ENCODE results near the gene CBARP.

CBARP gene

DNA sequence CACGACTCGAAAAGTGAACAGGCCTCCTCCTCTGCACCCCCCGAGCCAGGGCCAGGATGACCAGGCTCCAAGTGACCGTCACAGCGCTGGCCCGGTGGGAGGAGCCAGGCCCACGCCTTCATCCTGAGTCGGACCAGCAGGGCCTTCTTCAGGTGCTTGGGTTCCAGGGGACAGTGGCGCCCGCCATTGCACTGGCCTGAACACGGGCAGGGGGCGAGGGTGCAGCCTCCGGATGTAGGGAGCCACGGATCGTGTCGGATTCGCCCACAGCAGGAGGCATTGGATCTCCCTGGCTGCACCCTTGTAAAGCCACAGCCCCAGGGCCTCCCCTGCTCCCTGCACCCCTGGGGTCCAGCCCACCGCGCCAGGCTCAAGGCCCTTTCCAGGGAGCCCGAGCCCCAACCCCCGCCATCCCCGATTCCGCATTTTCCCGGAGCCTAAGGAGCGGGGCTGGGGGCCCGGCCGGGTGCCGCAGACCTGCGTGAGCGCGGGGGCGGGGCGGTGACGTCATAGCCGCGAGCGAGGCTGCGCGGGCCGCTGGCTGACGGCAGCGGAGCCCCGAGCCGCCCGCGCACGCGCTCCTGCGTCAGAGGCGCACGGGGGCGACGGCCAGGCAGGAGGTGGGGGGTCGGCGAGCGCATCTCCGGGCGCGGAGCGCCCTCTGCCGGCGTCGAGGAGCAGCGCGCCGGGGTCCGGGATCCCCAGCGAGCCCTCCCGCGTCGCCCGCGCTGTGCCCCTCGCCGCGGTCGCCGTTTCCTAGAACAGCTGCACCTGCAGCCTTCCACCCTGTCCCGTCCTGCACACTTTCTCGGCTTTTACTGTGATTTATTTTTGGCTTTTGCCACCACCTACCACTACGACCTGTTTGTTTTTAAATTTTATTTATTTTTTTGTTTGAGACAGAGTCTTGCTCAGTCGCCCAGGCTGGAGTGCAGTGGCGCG is 2.3 kb upstream of the CBARP start:
- H3K4me3 ChIP-seq (ENCODE audit: low read length) = peak overlapping the region; percentile 30; the same call in 1 of the 2 replicates
- TF ChIP-seq ZNF274 (IDR thresholded peaks at IDR 0.05; ENCODE audit: low read depth, low read length) = no peak

DNA sequence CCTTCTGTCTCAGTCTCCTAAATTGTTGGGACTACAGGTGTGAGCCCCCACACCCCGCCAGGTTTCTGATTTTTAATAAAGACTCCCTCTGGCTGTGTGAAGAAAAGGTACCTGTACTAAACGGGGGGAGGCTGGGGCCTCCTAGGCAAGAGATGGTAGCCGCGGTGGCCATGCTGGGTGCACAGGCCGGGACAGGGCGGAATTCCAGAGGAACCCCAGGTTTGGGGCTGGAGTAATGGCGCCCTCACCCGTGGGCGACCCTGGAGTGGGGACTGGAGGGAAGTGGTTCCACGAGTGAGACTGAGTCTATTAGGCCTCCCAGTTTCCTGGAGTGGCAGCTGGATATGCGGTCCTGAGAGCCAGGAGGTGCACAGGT is 1.6 kb upstream of the CBARP start:
- H3K4me3 ChIP-seq (ENCODE audit: low read length) = no peak overlapping the region
- TF ChIP-seq ZNF274 (IDR thresholded peaks at IDR 0.05; ENCODE audit: low read depth, low read length) = no peak

DNA sequence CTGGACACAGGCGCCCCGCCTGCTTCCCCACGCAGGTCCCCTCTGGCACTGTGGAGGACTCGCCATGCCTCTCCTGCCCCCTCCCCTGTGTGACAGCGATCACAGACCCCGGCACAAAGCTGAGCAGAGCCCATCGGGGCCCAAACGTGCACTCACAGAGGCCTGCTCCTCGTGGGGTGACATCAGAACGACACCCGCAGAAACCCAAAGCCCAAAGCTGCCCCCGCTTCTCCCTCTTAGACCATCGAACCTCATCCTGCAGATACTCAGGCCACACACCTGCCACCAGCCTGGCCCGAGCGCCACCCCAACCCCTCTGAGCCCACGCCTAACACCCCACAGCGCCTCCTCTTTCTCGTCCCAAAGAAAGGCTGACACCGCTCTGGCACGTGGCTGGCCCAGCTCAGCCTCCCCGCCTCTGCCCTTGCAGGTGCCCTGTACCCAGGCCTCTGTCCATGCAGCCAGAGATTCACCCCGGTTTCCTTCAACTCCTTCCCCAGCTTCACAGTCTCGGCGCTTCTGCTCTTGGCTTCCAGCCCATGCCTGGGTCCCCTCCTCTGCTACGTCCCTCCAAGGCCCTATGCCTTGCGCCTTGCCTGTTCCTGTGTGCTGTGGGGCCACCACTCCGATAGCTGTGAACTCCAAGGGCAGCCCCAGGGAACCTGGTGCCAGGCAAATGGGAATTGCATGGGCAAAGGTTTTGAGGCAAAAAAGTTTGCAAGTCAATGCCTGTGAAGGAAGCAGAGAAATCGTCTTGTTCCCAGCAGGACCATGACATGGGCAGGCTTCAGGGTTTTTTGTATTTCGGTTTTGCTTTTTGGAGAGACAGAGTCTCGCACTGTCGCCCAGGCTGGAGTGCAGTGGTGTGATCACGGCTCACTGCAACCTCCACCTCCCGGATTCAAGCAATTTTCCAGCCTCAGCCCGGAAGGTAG is 831 bp upstream of the CBARP start:
- TF ChIP-seq ZNF274 (IDR thresholded peaks at IDR 0.05; ENCODE audit: low read depth, low read length) = no peak
- H3K4me3 ChIP-seq (ENCODE audit: low read length) = no peak overlapping the region

DNA sequence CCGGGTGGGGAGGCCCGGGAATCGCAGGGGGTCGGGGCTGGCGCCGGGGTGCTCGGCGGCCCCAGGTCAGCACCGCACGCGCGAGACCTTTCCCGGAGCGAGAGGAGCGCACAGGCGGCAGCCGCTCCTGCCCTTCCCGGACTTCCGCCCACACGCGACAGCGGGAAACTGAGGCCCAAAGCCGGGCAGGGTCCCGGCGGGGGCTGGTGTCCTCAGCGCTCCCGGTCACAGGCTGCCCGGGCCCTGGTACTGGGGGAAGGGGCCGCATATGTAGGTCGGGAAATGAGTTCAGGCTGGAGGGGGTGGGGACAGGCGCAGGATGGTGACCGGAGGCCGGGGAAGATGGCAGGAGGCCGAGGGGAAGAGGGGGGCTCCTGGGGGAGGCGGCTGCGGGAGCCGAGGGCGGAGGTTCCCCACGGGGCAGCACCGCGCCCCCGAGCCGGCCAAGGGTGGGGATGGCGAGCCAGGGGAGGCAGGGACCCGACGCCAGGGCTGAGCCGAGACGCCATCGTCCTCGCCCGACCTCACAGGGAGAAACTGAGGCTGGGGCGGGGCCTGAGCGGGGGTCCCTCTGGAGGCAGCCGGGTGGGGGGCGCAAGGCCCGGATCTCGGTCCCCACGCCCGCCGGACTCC is 662 bp downstream of the CBARP start:
- peak overlapping the region; percentile 28; the same call in 1 of the 2 replicates for H3K4me3 ChIP-seq (ENCODE audit: low read length)
- TF ChIP-seq ZNF274 (IDR thresholded peaks at IDR 0.05; ENCODE audit: low read depth, low read length) = no peak

DNA sequence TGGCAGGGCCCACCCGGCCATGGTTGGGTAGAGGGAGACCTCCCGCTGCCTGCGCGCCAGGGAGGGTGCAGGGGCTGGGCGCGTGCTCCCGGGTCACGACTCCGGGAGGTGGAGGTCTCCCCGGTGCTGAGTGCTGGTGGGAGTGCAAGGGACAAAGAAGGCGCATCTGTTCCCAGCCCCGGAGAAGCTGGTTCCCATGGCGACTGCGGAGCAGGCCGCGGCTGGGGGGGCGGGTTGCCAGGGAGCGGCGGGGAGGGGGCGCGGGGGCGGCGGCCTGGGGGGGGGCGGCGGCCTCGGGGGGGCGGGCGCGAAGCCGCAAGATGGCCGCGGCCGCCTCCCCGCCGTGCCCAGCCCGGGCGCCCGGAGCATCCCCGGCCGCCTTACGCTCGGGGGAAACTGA is 1.2 kb downstream of the CBARP start:
- no peak for TF ChIP-seq ZNF274 (IDR thresholded peaks at IDR 0.05; ENCODE audit: low read depth, low read length)
- no peak overlapping the region for H3K4me3 ChIP-seq (ENCODE audit: low read length)

DNA sequence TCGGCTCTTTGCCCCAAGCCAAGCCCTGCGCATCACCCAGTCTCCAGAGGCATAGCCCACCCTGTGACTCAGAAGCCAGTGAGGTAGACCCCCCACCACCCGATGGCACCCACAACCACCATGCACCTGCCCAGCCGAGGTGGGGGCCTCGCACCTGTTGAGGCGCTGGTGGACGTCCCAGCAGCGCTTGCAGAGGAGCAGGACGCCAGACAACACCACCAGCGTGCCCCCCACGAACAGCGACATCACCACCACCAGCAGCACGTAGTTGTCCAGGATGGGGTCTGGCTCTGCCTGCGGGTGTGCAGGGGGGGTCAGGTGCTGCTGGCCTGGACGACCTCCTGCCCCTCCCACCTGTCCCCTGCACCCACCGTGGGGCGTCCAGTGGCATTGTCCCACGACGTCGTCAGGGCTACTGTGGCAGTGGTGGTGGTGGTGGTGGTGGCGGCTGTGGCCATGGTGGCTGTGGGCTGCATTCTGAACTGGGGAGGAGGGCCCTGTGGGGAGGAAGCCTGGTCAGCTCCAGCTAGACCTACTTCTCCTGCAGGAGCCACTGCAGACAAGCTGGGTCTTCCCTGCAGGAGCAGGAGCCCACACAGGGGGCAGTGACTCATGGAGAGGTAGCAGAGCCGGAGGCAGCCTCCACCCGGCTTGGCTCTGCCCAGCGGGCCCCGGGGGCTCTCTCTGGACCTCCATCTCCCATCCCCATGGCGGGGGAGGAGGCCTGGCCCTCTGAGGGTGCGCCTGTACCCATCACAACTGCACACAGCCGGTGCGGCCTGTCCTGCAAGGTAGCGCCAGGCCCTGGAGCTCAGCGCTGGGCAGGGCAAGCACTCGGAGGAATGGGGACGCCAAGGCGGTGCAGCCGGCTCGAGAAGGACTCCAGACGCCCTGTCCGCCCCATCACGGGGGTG is 1.9 kb downstream of the CBARP start:
- no peak overlapping the region for H3K4me3 ChIP-seq (ENCODE audit: low read length)
- TF ChIP-seq ZNF274 (IDR thresholded peaks at IDR 0.05; ENCODE audit: low read depth, low read length) = no peak

DNA sequence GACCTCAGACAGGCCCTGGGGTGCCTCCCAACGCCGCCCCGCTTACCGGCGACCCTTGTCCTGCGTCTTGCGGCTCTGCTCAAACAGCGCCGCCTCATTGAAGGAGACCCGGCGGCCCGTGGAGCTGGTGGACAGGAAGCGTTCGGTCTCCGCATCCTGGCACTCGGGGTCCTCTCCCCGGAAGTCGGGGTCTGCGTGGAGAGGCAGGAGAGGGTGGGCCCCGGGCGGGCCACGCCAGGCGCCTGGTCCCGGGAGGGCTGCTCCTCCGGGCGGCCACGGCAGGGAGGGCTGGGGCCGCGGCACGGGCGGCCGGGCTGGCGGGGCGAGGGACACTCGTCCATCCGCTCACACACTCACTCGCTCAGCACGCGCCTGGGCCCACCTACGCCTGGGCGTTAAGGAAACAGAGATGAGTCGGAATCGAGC is 2.8 kb downstream of the CBARP start:
- no peak for TF ChIP-seq ZNF274 (IDR thresholded peaks at IDR 0.05; ENCODE audit: low read depth, low read length)
- H3K4me3 ChIP-seq (ENCODE audit: low read length) = no peak overlapping the region

DNA sequence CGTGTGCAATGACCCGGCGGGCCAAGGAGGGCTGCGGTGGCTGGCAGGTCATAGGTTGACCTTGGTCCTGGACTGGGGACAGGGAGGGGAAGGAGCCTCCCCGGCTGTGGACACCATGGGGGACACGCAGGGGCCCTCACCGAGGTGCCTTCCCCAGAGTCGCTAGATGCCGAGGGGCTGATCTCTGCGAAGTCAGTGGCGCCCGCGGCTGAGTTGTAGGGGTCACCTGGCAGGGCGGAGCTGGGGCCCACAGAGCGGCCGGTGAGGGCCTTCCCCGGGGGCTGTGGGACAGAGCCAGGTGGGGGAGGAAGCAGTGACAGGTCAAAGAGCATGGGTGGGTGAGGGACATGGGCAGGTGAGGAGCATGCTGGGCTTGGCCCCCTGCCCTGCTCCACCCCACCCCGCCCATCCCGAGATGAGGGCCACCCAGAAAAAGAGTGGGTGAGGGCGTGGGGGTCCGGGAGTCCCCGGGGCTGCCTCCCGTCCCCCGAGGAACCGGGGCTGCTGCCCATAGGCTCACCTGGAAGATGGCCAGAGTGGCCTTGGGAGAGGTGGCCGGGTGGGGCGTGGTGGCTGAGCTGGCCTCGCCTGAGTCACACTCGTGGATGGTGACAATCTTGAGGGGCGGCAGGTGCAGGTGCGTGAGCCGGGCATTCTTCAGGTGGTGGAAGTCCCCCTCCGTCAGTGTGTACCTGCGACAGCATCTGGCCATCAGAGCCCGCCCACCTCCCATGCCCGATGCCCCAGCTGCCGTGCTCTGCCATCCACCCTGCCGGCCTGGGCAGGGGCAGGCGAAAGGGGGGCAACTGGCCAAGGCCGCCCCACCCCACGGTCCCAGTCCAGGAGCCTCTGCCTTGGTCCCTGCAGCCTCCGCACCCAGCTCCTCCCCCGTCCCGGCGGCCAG is 3.5 kb downstream of the CBARP start:
- no peak for TF ChIP-seq ZNF274 (IDR thresholded peaks at IDR 0.05; ENCODE audit: low read depth, low read length)
- no peak overlapping the region for H3K4me3 ChIP-seq (ENCODE audit: low read length)

DNA sequence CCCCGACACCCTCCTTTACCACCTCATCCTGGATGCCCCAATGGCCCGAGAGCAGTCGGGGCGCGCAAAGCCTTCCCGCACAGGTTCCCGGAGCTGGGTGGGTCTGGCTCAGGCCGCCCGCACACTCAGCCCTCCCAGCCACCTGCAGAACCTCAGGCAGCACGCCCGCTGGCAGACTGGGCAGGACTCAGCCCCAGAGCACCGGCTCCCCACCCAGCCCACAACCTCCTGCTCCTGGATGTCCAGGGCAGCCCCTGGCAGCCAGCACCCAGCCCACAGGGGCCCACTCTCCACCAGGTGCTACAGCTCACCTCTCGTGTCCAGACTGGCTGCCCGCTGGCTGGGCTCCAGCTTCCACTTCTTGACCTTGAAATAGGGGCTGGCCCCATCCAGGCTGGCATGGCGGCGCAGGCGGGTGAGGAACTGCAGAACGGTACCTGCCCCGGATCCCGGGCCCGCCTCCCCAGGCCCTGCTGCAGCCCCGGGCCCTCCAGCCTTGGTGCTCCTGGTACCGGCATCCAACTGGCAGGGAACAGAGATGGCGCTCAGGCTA is 4.6 kb downstream of the CBARP start:
- no peak for TF ChIP-seq ZNF274 (IDR thresholded peaks at IDR 0.05; ENCODE audit: low read depth, low read length)
- no peak overlapping the region for H3K4me3 ChIP-seq (ENCODE audit: low read length)

DNA sequence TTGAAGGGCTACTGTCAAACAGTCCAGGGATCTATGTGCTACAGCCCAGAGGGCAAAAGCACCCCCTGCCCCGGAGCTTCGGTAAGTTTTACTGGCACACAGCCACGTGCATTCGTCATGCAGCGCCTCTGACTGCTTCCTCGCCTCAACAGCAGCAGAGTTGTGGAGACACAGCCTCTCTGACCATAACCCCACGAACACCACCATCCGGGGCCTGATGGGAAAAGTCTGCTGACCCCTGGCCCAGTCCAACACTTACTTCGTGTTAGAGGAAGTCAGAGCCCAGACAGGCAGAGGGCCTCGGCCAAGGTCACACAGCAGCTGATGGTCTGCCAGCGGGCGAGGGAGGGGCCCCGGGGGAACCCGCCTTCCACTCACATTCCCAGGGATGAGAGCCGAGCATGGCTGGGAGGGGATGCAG is 5.1 kb downstream of the CBARP start:
- no peak for TF ChIP-seq ZNF274 (IDR thresholded peaks at IDR 0.05; ENCODE audit: low read depth, low read length)
- H3K4me3 ChIP-seq (ENCODE audit: low read length) = no peak overlapping the region

DNA sequence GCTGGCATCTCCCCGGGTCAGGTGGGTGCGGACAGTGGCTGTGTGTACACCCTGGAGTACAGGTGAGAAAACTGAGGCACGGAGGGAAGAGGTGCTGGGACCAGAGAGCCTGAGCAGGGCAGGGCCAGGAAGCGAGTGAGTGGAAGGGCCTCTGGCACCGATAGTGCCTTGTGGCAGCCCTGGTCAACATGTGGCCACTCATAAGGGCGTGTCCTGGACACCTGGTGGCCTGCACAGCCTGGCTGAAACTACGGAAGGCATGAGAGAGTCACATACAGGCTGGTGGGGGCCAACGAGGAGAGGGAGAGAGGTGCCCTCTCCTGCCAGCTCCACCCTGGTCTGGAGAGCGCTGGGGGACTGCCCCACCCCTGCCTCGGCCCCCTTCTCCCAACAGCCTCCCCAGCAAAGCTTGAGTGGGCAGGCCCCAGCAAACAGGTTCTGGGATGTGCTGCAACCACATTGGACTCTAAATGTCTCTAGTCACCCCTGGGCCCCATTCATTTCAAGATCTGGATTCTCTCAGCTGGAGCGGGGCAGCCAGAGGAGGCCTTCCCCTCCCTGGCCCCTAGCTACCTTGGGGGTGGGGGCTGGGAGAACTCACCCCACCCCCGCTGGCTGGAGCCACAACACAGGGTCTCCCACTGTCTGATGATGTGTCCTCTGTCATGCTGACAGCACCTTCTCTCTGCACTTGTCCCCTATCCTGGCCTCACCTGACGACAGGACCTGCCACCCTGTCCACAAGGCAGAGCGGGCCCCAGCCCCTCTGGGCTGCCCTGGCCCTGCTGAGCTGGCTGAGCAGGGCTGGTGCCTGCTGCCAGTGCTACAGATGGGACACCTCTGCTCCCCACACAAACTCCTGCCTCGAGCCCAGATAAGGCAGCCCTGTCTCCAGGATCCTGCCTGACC is 5.8 kb downstream of the CBARP start:
- no peak overlapping the region for H3K4me3 ChIP-seq (ENCODE audit: low read length)
- TF ChIP-seq ZNF274 (IDR thresholded peaks at IDR 0.05; ENCODE audit: low read depth, low read length) = no peak
